Loucy (cell line): ENCODE measurements around the gene NPHP4.

ENCODE experiments used
- H2AFZ ChIP-seq: fragments of 200-600 bp; sonication (generic); 2 replicates; pipeline ENCODE4 v1.6.0; 2016; ENCODE audit warnings: antibody characterized with exemption, mild to moderate bottlenecking, low read length, moderate library complexity
- H3F3A ChIP-seq: fragments of 200-600 bp; 2 replicates; pipeline ENCODE4 v1.6.0; 2016; ENCODE audit warnings: antibody characterized with exemption, low read depth, mild to moderate bottlenecking
- H3K27me3 ChIP-seq: fragments of 200-600 bp; sonication (generic); 2 replicates; pipeline ENCODE4 v1.6.1; 2014; ENCODE audit warnings: low read length, mild to moderate bottlenecking; ENCODE audit not compliant: insufficient read depth, poor library complexity, severe bottlenecking
- H3K36me3 ChIP-seq: fragments of 200-600 bp; sonication (generic); 2 replicates; pipeline ENCODE4 v1.6.1; 2016; ENCODE audit warnings: low read length; ENCODE audit not compliant: insufficient read depth
- H3K4me1 ChIP-seq: fragments of 200-600 bp; sonication (generic); 2 replicates; pipeline ENCODE4 v1.5.1; 2014; ENCODE audit warnings: low read length, mild to moderate bottlenecking; ENCODE audit not compliant: insufficient read depth, poor library complexity, severe bottlenecking
- H3K4me2 ChIP-seq: fragments of 200-600 bp; sonication (generic); 2 replicates; pipeline ENCODE4 v1.6.0; 2014; ENCODE audit warnings: antibody characterized with exemption, low read length, low read depth, mild to moderate bottlenecking; ENCODE audit not compliant: poor library complexity, severe bottlenecking
- H3K4me3 ChIP-seq: fragments of 200-600 bp; sonication (generic); 2 replicates; pipeline ENCODE4 v1.5.1; 2014; ENCODE audit warnings: low read length, mild to moderate bottlenecking, mixed read lengths; ENCODE audit not compliant: poor library complexity, severe bottlenecking
- H3K79me2 ChIP-seq: fragments of 200-600 bp; sonication (generic); 2 replicates; pipeline ENCODE4 v1.6.1; 2014; ENCODE audit warnings: low read length; ENCODE audit not compliant: insufficient read depth
- H3K9ac ChIP-seq: fragments of 200-600 bp; sonication (generic); 2 replicates; pipeline ENCODE4 v1.6.0; 2014; ENCODE audit warnings: mild to moderate bottlenecking, low read depth, low read length, moderate library complexity; ENCODE audit not compliant: poor library complexity, severe bottlenecking
- H3K9me2 ChIP-seq: fragments of 200-600 bp; sonication (generic); replicated peaks from 2 replicates; pipeline ENCODE4 v1.6.1; 2016; ENCODE audit warnings: low read depth, low read length, mixed read lengths
- H3K9me3 ChIP-seq: fragments of 200-600 bp; sonication (generic); 2 replicates; pipeline ENCODE4 v1.6.1; 2014; ENCODE audit warnings: mild to moderate bottlenecking, antibody characterized with exemption, low read length, low read depth; ENCODE audit not compliant: insufficient read depth
- H4K20me1 ChIP-seq: fragments of 200-600 bp; sonication (generic); 2 replicates; pipeline ENCODE4 v1.6.0; 2014; ENCODE audit warnings: antibody characterized with exemption, low read length, mild to moderate bottlenecking; ENCODE audit not compliant: insufficient read depth, poor library complexity, severe bottlenecking
- CTCF ChIP-seq: fragments of 200-600 bp; sonication (generic); conservative IDR thresholded peaks from 2 replicates; pipeline ENCODE4 v1.5.1; 2014; ENCODE audit warnings: mild to moderate bottlenecking, antibody characterized with exemption, low read length
- EZH2phosphoT487 ChIP-seq: fragments of 200-600 bp; IDR thresholded peaks from 2 replicates; pipeline ENCODE4 v1.6.1; 2018; ENCODE audit warnings: antibody characterized with exemption, mild to moderate bottlenecking, moderate library complexity, borderline replicate concordance

The NPHP4 gene

GRCh38 chr1:5815211-5815610 is 177.0 kb downstream of the NPHP4 start:
- Histone ChIP-seq H3K36me3 (no peaks in the 10 kb centered on the region), H3K4me1 (no peaks in the 10 kb centered on the region), H2AFZ (no peak overlapping the region), H3K27me3 (no peaks in the 10 kb centered on the region), H3K4me2 (no peak overlapping the region), H3K9ac (no peak overlapping the region), H3F3A (no peaks in the 10 kb centered on the region), H3K79me2 (no peaks in the 10 kb centered on the region), H3K9me3 (peaks cover 13% of the 10 kb centered on the region; the same call in 1 of the 2 replicates), H4K20me1 (no peaks in the 10 kb centered on the region), H3K4me3 (no peak overlapping the region), H3K9me2 (no peaks in the 10 kb centered on the region)
- TF ChIP-seq EZH2phosphoT487 (no peak), CTCF (no peak)

- Histone ChIP-seq H3K4me2 (no peak overlapping the region), H3K4me1 (no peaks in the 10 kb centered on the region), H3F3A (no peaks in the 10 kb centered on the region)
Observed at GRCh38 chr1:5814046-5814619, 178.1 kb downstream of the NPHP4 start.

GRCh38 chr1:5813480-5813879 is 178.7 kb downstream of the NPHP4 start:
- Histone ChIP-seq H3K9me2 (no peaks in the 10 kb centered on the region), H3K27me3 (no peaks in the 10 kb centered on the region), H4K20me1 (no peaks in the 10 kb centered on the region), H3K36me3 (no peaks in the 10 kb centered on the region), H3K4me3 (no peak overlapping the region), H2AFZ (no peak overlapping the region), H3K79me2 (no peaks in the 10 kb centered on the region), H3K4me1 (no peaks in the 10 kb centered on the region), H3F3A (no peaks in the 10 kb centered on the region), H3K9ac (no peak overlapping the region), H3K4me2 (no peak overlapping the region), H3K9me3 (peaks cover 7% of the 10 kb centered on the region; the same call in 1 of the 2 replicates)
- TF ChIP-seq EZH2phosphoT487 = no peak
- no peak for TF ChIP-seq CTCF

More at GRCh38 chr1:5814046-5814619, 178.1 kb downstream of the NPHP4 start:
- no peaks in the 10 kb centered on the region for H3K9me2 ChIP-seq
- no peak overlapping the region for H3K9ac ChIP-seq
- H3K36me3 ChIP-seq = no peaks in the 10 kb centered on the region
- no peaks in the 10 kb centered on the region for H4K20me1 ChIP-seq
- TF ChIP-seq CTCF (no peak), EZH2phosphoT487 (no peak)
- no peak overlapping the region for H3K4me3 ChIP-seq
- no peaks in the 10 kb centered on the region for H3K27me3 ChIP-seq
- H3K79me2 ChIP-seq = no peaks in the 10 kb centered on the region
- H3K9me3 ChIP-seq = peaks cover 9% of the 10 kb centered on the region; the same call in 1 of the 2 replicates
- no peak overlapping the region for H2AFZ ChIP-seq
